Activated CD8-positive, alpha-beta memory T cell treated with anti-CD3 and anti-CD28 coated beads, Interleukin-2, amount 50 U/mL, for 4 hours (primary cell): ENCODE results near the gene ADGRV1.

ENCODE experiments used
- DNase-seq: peaks from one replicate; pipeline ENCODE4 v3.0.0-alpha.2; 2020

The ADGRV1 gene

GRCh38 chr5:90877049-90877448 lies 318.5 kb downstream of the ADGRV1 start:
- no peak for DNase-seq

- no peak for DNase-seq
These were observed 319.5 kb downstream of the ADGRV1 start for GRCh38 chr5:90878081-90878480.

GRCh38 chr5:90878549-90879196 lies 320.1 kb downstream of the ADGRV1 start:
- no peak for DNase-seq

GRCh38 chr5:90881626-90882150 lies 323.1 kb downstream of the ADGRV1 start:
- no peak for DNase-seq

- no peak for DNase-seq
These were observed 323.9 kb downstream of the ADGRV1 start for GRCh38 chr5:90882448-90882847.

GRCh38 chr5:90885180-90885868 lies 326.7 kb downstream of the ADGRV1 start:
- no peak for DNase-seq

- DNase-seq: no peak
These were observed 327.8 kb downstream of the ADGRV1 start for GRCh38 chr5:90886381-90886780.

- DNase-seq: no peak
These were observed 330.1 kb downstream of the ADGRV1 start for GRCh38 chr5:90888511-90889324.

GRCh38 chr5:90889325-90889600 lies 330.7 kb downstream of the ADGRV1 start:
- no peak for DNase-seq

- DNase-seq: no peak
These were observed 331.6 kb downstream of the ADGRV1 start for GRCh38 chr5:90890180-90890579.

- DNase-seq: no peak
These were observed 336.3 kb downstream of the ADGRV1 start for GRCh38 chr5:90894866-90895420.

- DNase-seq: no peak
These were observed 339.0 kb downstream of the ADGRV1 start for GRCh38 chr5:90897618-90898017.

GRCh38 chr5:90898326-90899013 lies 339.9 kb downstream of the ADGRV1 start:
- DNase-seq: no peak

GRCh38 chr5:90899014-90899604 lies 340.5 kb downstream of the ADGRV1 start:
- DNase-seq: no peak

- DNase-seq: no peak
These were observed 342.7 kb downstream of the ADGRV1 start for GRCh38 chr5:90901261-90901660.

GRCh38 chr5:90902170-90902569 lies 343.6 kb downstream of the ADGRV1 start:
- no peak for DNase-seq

GRCh38 chr5:90902651-90903386 lies 344.2 kb downstream of the ADGRV1 start:
- DNase-seq: no peak

GRCh38 chr5:90909101-90909503 lies 350.5 kb downstream of the ADGRV1 start:
- DNase-seq: no peak

GRCh38 chr5:90909940-90910339 lies 351.3 kb downstream of the ADGRV1 start:
- DNase-seq: no peak

GRCh38 chr5:90911169-90911568 lies 352.6 kb downstream of the ADGRV1 start:
- DNase-seq: no peak

- no peak for DNase-seq
These were observed 353.9 kb downstream of the ADGRV1 start for GRCh38 chr5:90912476-90912875.

- no peak for DNase-seq
These were observed 356.8 kb downstream of the ADGRV1 start for GRCh38 chr5:90915393-90915792.
